ENCODE measurements around the gene SLC8A2. TPM values are rescaled to one million over a fixed set of nuclear protein-coding genes. Genes with fewer than 3 reads are reported as not detected.

Gene SLC8A2
- total RNA-seq, 1 experiment from 2014 or later = 11.3 TPM

DNA sequence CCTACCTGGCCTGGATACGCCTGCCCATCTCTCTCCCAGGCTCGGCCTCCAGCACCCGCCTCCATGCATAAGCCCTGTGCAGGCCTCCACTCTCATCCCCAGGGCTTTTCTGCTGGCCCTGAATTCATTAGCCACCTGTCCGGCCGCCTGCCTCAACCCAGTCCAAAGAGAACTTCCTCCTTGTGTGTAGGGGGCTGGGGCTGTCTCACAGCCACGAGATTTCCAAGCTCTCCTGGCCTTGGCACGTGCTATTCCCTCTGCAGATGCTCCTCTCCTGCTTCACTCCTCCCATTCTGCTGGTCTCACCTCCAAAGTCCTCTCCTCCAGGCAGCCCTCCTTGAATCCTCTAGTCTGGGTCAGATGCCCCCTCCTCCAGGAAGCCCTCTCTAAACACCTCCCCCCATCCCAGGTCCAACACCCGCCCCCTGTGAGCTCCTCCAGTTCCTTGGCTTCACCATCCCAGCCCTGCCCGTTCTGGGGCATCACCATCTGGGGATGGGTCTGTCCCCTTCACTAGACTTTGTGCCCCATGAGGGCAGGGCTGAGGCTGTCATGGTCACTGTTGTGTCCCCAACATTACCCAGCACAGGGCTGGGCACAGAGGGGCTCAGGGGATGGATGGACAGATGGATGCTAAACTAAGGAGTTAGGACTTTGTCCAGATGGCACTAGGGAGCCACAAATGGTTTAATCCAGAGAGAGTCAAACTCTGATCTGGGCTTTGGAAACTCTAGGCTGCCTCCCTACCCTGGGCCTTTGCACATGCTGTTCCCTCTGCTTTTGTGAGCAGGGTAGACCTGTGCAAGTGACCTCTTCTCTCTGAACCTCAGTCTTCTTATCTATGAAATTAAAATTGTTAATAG lies 67.1 kb downstream of the SLC8A2 start:
- H3K4me3 Mint-ChIP-seq = no peak overlapping the region
- no CpG with 5 or more reads among the region's 9 CpGs for WGBS (ENCODE audit: extremely low coverage, insufficient read length, low lambda C conversion rate)

More for the DNA sequence above, 67.1 kb downstream of the SLC8A2 start:
- H2AK5ac ChIP-seq (ENCODE audit: insufficient read length, low read length) = no peak overlapping the region
- H3K18ac ChIP-seq (ENCODE audit: insufficient read length, low read depth, low read length) = no peak overlapping the region
- peaks cover 5 to 17% (median 7%) of the 10 kb centered on the region in 3 experiments; a peak in 6 of 7 replicates for H3K36me3 Mint-ChIP-seq (ENCODE audit: insufficient read depth in 1 of 3, low read depth in 3 of 3)
- no peak overlapping the region for H4K91ac ChIP-seq (ENCODE audit: insufficient read length, low read depth, low read length)
- no peaks in the 10 kb centered on the region for H3K79me2 ChIP-seq (ENCODE audit: insufficient read depth, low read length)
- H3K23me2 ChIP-seq (ENCODE audit: insufficient read length, low read depth, low read length, poor library complexity, severe bottlenecking) = peaks cover 4% of the 10 kb centered on the region
- no peak overlapping the region for H3K23ac ChIP-seq (ENCODE audit: insufficient read length, low read depth, low read length)
- peaks cover 5% of the 10 kb centered on the region for H3K27me3 Mint-ChIP-seq (ENCODE audit: low read depth)
- H3K27ac Mint-ChIP-seq = peak overlapping the region in 1 of 3 experiments; percentile 77; a peak in 3 of 7 replicates
- no peaks in the 10 kb centered on the region; the same call in 1 of the 2 replicates for H3K4me1 ChIP-seq (ENCODE audit: insufficient read depth, low read length)
- no peak overlapping the region for H3K27ac ChIP-seq (ENCODE audit: insufficient read length, low read depth, low read length)
- no peaks in the 10 kb centered on the region; a peak in 2 of 5 replicates for H3K9me3 Mint-ChIP-seq
- H2BK12ac ChIP-seq (ENCODE audit: insufficient read length, low read depth, low read length) = no peak overlapping the region
- no peak overlapping the region for H3K56ac ChIP-seq (ENCODE audit: insufficient read length, low read depth, low read length)
- no peaks in the 10 kb centered on the region for H4K20me1 ChIP-seq (ENCODE audit: control insufficient read depth, insufficient read depth, insufficient read length)
- H3K79me1 ChIP-seq (ENCODE audit: insufficient read depth, low read depth, low read length, poor library complexity, severe bottlenecking) = no peaks in the 10 kb centered on the region
- no peak overlapping the region; the same call in 1 of the 2 replicates for H3K14ac ChIP-seq (ENCODE audit: insufficient read depth, low read length)
- no peak overlapping the region for H4K8ac ChIP-seq (replicated peaks; ENCODE audit: insufficient read length, low read depth, low read length)
- H3K4ac ChIP-seq (ENCODE audit: low read depth, low read length) = no peak overlapping the region
- no peaks in the 10 kb centered on the region for H3K9me3 ChIP-seq (ENCODE audit: control insufficient read depth, low read depth, low read length)
- no peak overlapping the region for H3T11ph ChIP-seq (ENCODE audit: low read length)
- H2BK5ac ChIP-seq (ENCODE audit: insufficient read length, low read length) = no peak overlapping the region
- no peak overlapping the region for H3K9ac ChIP-seq (ENCODE audit: extremely low read depth, insufficient read length, low read length)
- no peak overlapping the region for H3K4me2 ChIP-seq (ENCODE audit: insufficient read depth, insufficient read length, low read length)
- no peak overlapping the region for H2BK15ac ChIP-seq (ENCODE audit: low read depth, low read length)
- DNase-seq = no peak
- no peaks in the 10 kb centered on the region for H3K27me3 ChIP-seq (ENCODE audit: insufficient read depth, low read length)
- H2BK120ac ChIP-seq (ENCODE audit: low read depth, low read length, poor library complexity, severe bottlenecking) = no peak overlapping the region
- no peak overlapping the region for H2BK20ac ChIP-seq (ENCODE audit: low read depth, low read length, poor library complexity, severe bottlenecking)
- H3K4me1 Mint-ChIP-seq = peaks cover 6 to 12% of the 10 kb centered on the region in 2 experiments
- TF ChIP-seq CTCF (conservative IDR thresholded peaks at IDR 0.05) = no peak
- H2AFZ ChIP-seq (ENCODE audit: low read length) = no peak overlapping the region
- H4K5ac ChIP-seq (ENCODE audit: insufficient read length, low read depth, low read length) = no peak overlapping the region

All from H9 (cell line).